Psoas muscle (tissue), 8 donors: ENCODE results near the gene CFAP74. TPM values are rescaled to one million over a fixed set of nuclear protein-coding genes. Genes with fewer than 3 reads are reported as not detected.

Source experiments
- ATAC-seq, 4 donors: fragments of 200-7000 bp; cut with Tn5 transposase; one replicate each; pipeline ENCODE4 v1.9.1; 2020; ENCODE audit warnings: moderate library complexity in 3 of 4, mild to moderate bottlenecking in 2 of 4
- DNase-seq, 2 donors: peaks; one replicate each; pipeline ENCODE4 v3.0.0-alpha.2; 2020
- H3K27ac ChIP-seq: fragments of 200-600 bp; one replicate; pipeline ENCODE4 v1.8.0; 2022
- H3K27me3 ChIP-seq, 3 donors: fragments of 200-600 bp in 1 of 3; one replicate each; pipeline versions ENCODE4 v1.6.1 to v1.8.0; 2013 to 2022; ENCODE audit warnings: low read length in 2 of 3, mild to moderate bottlenecking in 2 of 3, moderate library complexity in 1 of 3; ENCODE audit not compliant: insufficient read depth in 3 of 3
- H3K36me3 ChIP-seq, 2 donors: fragments of 200-600 bp in 1 of 2; one replicate each; pipeline versions ENCODE4 v1.6.1 to v1.8.0; 2013 to 2022; ENCODE audit warnings: low read depth in 1 of 2, mild to moderate bottlenecking in 1 of 2, moderate library complexity in 1 of 2; ENCODE audit not compliant: insufficient read depth in 1 of 2
- H3K4me1 ChIP-seq: fragments of 200-600 bp; one replicate; pipeline ENCODE4 v1.8.0; 2022
- H3K4me3 ChIP-seq: fragments of 200-600 bp; one replicate; pipeline ENCODE4 v1.8.0; 2022; ENCODE audit warnings: mild to moderate bottlenecking
- H3K9me3 ChIP-seq: fragments of 200-600 bp; one replicate; pipeline ENCODE4 v1.8.0; 2022
- WGBS, 3 donors: extraction: QIAGEN DNeasy Blood & Tissue Kit; methylation state at CpG; one replicate each; pipeline versions ENCODE4 v1.1.6 to v1.1.7; 2013; 5-methylcytosine and 5-hydroxymethylcytosine counted together
- intact Hi-C, 2 donors: fragments of 100-400 bp; cut with DNase I; formaldehyde crosslinking; loops; one replicate each; pipeline versions ENCODE4 v1.11.0 to v1.14.2; 2022
- polyA plus RNA-seq, 3 donors: library from polyadenylated mRNA; stranded (reverse); fragments of 200-250 nt; gene quantifications; one replicate each; pipeline ENCODE4 v1.2.3, GENCODE V29; 2013
- total RNA-seq, 4 donors: library from RNA; stranded (reverse); fragmentation: NEBNext Ultra II Directional in 2 of 4; extraction: Animal tissue kit (Norgen Biotek cat#: 25700) in 2 of 4; gene quantifications; one replicate each; pipeline versions ENCODE4 v1.2.1 to v1.2.4, GENCODE V29; 2021 to 2023
- TF ChIP-seq, protein P1 (sequence below): fragments of 200-600 bp; IDR thresholded peaks from one replicate; pipeline ENCODE4 v1.8.0; 2022; ENCODE audit warnings: antibody characterized with exemption
- donor health status: healthy with polysubstance abuse.
- donor health status: DM: no; HTN: no; CAD: no; lungs with moderate emphysema.
- donor health status: Bipolar disorder and iron deficiency.
- donor health status: healthy.
- donor health status: DM: yes; HTN: yes; CAD: no.
- donor health status: DM: no; HTN: no; CAD: no.
- donor health status: DM: no; HTN: no; CAD: no.
- donor health status: DM: yes; HTN: yes; CAD: no.

CFAP74 gene
- total and polyA plus RNA-seq, 7 donors, result 0.01 to 0.05 TPM; not detected in 5

DNA sequence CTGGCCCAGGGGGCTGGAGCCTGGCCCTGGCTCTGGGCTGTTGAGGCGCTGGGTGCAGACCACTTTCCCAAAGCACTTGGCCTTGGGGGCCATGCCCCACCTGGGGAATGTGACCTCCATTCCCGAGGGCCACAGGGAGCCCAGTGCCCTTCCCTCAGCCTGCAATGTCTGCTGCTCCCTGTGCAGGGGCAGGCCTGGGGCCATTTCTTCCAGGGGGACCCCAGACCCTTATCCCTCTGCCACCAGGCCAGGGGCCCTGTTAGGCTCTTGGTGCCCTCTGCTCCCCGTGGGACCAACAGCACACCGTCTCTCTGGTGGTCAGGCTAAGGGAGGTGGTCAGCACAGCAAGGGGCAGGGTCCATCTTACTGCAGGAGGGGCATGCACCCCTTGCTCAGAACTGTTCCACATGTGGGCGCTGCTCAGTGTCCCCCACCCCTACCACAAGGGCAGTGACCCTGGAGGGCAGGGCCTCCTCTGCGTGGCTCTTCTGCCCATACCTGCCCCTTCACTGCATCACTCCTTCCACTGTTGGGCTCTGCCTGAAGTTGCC is 83.5 kb downstream of the CFAP74 start:
- no peaks in the 10 kb centered on the region for H3K36me3 ChIP-seq
- no peaks in the 10 kb centered on the region for H3K27me3 ChIP-seq
- peak overlapping the region; percentile 34 for H3K27ac ChIP-seq
- intact Hi-C loops, result no loop called here
- DNase-seq (peak in 1 of 2 donors; percentile 62), ATAC-seq (no peak)
- peak overlapping the region; percentile 67 for H3K4me3 ChIP-seq
- 72 to 94% (median 76%) methylated on average over 5 to 6 of the region's 6 CpGs for WGBS, 3 donors
- TF ChIP-seq, protein P1, sequence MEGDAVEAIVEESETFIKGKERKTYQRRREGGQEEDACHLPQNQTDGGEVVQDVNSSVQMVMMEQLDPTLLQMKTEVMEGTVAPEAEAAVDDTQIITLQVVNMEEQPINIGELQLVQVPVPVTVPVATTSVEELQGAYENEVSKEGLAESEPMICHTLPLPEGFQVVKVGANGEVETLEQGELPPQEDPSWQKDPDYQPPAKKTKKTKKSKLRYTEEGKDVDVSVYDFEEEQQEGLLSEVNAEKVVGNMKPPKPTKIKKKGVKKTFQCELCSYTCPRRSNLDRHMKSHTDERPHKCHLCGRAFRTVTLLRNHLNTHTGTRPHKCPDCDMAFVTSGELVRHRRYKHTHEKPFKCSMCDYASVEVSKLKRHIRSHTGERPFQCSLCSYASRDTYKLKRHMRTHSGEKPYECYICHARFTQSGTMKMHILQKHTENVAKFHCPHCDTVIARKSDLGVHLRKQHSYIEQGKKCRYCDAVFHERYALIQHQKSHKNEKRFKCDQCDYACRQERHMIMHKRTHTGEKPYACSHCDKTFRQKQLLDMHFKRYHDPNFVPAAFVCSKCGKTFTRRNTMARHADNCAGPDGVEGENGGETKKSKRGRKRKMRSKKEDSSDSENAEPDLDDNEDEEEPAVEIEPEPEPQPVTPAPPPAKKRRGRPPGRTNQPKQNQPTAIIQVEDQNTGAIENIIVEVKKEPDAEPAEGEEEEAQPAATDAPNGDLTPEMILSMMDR, result no peak
- peaks cover 27% of the 10 kb centered on the region for H3K4me1 ChIP-seq
- no peaks in the 10 kb centered on the region for H3K9me3 ChIP-seq

DNA sequence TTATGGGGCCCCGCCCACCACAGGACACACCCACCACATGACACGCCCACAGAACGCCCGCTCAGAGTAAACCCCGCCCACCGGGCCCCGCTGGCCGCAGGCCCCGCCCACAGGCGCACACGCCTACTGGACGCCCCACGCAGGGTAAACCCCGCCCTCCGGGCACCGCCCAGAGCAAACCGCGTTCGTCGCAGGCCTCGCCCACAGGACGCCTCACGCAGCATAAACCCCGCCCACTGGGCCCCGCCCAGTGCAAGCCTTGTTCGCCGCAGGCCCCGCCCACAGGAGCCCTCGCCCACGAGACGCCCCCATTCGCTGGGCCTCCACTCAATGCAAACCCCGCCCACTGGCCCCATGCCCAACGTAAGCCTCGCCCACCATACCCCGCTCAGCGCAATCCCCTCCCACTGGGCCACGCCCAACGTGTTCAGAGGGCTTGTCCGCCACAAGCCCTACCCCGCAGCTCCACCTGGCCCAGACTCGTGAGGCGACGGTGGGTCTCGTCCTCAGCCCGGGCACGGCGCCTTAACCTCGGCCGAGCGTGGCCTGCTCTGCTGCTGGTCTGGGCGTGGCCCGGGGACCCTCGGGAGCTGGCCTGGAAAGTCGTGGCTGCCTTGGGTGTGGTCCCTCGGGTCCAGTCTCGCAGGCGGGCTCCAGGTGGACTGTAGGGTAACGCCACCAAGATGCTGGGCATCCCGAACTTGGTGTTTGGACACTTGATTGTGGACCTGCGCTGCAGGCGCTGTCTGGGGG is 84.1 kb downstream of the CFAP74 start:
- TF ChIP-seq, protein P1, result no peak
- DNase-seq, result peak; percentile 99 to 100
- peak overlapping the region; percentile 85 for H3K27ac ChIP-seq
- H3K9me3 ChIP-seq, result no peaks in the 10 kb centered on the region
- no peaks in the 10 kb centered on the region for H3K27me3 ChIP-seq
- H3K4me3 ChIP-seq, result peak overlapping the region; percentile 67
- intact Hi-C loops, result no loop called here
- H3K36me3 ChIP-seq, result no peaks in the 10 kb centered on the region
- WGBS, 3 donors, result 8 to 10% (median 9%) methylated on average over 55 to 62 of the region's 62 CpGs
- ATAC-seq, result peak; percentile 83 to 90 (median 84)
- peaks cover 34% of the 10 kb centered on the region for H3K4me1 ChIP-seq

DNA sequence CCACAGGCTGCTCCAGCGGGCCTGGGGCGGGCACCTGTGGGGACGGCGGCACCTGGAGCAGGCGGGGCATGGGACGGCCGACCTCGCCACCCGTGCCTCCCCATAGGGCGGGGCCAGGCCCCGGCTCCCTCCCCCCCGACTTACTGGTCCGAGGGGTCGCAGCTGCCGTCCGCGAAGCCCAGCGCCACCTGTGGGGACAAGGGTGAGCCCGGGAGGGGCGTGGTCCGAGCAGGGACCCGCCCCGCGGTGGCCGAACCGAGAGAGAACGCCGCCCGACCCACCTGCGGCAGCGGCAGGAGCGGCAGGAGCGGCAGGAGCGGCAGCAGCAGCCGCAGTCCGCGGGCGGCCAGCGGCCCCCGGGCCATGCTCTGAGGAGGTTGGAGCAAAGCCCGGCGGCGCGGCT is 84.7 kb downstream of the CFAP74 start, which contains the start of gene TMEM52:
TSS of gene TMEM52 (minus strand) at position 379 of the 403 bp plus-strand sequence. CDS start at position 365, 14 bp downstream.
- Histone ChIP-seq H3K27me3 (no peaks in the 10 kb centered on the region), H3K4me3 (peak within 1 kb of the TSS; percentile 67), H3K36me3 (no peaks in the 10 kb centered on the region), H3K9me3 (no peaks in the 10 kb centered on the region), H3K4me1 (peaks cover 40% of the 10 kb centered on the region), H3K27ac (peak within 1 kb of the TSS; percentile 85)
- TF ChIP-seq, protein P1, result no peak
- peak in 1 of 4 donors; percentile 2 for ATAC-seq
- no peak for DNase-seq
- WGBS, 3 donors, result 0 to 1% (median 0%) methylated on average over 27 to 44 of the region's 44 CpGs
- intact Hi-C loops, result no loop called here

DNA sequence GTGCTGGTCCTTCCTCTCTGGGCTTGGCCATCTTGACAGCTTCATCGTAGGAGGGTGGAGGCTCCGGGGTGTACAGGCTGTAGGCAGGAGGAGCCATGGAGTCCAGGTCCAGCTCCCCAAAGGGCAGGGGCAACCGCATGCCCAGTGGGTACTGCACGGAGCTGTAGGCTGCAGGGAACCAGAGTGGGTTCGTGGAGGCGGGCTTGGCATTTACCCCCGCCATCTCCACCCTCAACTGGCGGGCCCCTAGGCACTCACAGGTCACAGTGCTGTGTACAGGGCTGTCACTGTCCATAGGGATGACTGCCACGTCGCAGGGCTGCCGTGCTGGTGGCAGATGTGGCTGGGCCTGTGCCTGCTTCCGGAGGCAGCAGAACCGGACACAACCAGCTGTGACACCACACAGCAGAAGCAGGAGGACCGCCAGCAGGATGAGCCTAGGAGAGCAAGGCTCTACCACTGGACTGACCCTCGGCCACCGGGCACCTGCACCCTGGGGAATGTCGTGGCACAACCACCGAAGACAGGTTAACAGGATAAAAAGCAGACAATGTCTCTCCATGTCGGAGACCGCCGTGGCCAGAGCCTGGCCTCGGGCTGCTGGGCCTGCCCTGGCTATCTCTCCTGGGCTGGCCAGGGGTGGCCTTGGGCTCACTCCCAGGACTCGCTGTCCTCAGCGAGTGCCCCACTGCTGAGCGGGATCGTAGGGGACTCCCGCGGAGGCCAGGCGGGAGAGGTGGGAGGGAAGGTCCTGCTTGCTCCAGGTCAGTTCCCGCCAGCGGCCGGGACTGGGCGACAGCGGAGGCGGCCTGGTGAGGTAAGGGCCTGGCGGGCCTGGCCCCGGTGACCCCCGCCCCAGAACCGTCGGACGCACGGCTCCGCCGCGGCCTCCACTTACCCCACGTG is 85.3 kb downstream of the CFAP74 start:
- H3K4me1 ChIP-seq, result peaks cover 40% of the 10 kb centered on the region
- H3K27ac ChIP-seq, result peak overlapping the region; percentile 85
- DNase-seq (peak; percentile 35 to 72), ATAC-seq (peak in 3 of 4 donors; percentile 2 to 24 (median 3))
- 18 to 38% (median 21%) methylated on average over 27 to 46 of the region's 46 CpGs for WGBS, 3 donors
- H3K36me3 ChIP-seq, result no peaks in the 10 kb centered on the region
- H3K27me3 ChIP-seq, result no peaks in the 10 kb centered on the region
- peak overlapping the region; percentile 67 for H3K4me3 ChIP-seq
- intact Hi-C loops, result no loop called here
- TF ChIP-seq, protein P1, result no peak
- H3K9me3 ChIP-seq, result no peaks in the 10 kb centered on the region
